Superior temporal gyrus (tissue), 1 donor: ENCODE measurements around the gene CELA2B.
"Not testable (repeated sequence)": the region's sequence is repeated elsewhere in the genome, so short reads cannot be mapped to it uniquely, and the experiment has no call there.

Experiments used
- DNase-seq: peaks from one replicate; pipeline ENCODE4 v3.0.0-alpha.2; 2016; ENCODE audit errors: extremely low spot score

CELA2B gene

DNA sequence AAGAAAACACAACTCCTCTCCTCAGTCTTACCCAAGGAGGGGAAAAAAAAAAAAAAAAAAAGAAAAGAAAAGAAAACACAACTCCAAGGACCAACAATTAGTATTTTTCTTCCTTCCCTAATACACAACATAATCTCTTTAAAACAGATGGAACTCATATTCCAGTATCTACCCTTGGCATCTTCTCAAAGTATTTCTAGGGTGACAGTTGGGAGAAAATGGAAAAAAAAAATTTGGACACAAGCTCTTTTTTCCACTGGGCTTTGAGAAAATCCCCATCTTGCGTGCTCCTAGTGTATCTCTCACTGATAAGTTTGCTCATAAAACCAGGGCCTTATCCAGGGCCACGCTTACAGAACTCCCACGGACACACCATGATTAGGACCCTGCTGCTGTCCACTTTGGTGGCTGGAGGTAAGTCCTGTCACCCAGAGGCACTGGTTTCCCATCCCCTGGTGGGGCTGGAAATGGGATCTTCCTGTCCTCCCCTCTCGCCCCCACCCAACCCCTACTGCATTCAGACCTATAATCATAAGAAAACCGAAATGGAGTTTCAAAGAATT is at the start of gene CELA2B:
Gene CELA2B, plus strand, starts transcription at position 353 of the 563 bp plus-strand sequence. Its CDS starts 22 bp downstream, at position 375.
- no peak for DNase-seq

DNA sequence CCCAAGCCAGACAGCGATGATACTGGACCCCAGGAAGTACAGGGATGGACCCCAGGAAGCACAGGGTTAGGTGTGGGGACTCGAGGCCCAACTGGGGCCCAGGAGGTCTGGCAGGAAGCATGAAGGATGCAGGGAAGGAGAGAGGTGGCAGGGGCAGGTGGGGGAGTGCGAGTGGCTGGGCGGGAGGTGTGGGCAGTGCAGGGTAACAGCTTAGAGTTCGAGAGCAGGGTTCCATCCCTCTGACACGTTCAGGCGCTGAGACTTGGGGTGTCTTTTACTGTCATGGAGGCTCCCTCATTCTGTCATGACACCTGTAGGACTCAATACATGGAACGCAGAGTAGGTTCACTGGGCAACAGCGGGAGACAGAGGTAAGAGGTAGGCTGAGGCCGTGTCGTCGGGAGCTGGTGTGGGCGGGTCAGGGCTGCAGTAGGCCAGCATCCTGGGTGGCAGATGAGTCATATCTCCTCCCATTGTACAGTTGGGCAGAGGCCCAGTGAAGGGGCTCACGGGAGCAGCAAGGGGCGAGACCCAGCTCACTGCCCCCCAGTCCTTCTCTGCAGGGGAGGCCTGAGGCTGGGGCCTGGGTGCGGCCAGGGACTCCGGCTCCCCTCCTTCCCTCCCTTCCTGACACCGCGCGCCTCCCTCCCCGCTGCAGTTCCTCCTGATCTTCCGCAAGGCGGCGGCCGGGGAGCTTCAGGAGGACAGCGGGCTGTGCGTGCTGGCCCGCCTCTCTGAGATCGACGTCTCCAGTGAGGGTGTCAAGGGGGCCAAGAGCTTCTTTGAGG is 49.2 kb upstream of the CELA2B start:
- no peak for DNase-seq

DNA sequence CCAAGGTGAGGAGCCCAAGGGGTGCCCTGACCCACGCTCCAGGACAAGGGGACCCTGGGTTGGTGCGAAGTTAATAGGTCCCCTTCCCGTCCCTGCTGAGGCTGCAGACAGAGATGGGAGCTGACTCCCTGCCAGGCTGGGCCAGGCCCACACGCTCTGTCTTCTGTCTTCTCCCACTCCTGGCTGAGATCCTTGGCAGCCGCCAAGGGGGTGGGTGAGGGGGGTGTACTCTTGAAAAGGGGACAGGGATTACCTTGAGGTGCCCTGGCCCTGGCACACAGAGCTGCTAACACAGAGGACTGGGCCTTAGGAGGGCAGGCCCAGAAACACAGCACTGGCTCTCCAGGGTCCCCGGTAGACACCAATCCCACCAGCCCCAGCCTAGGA is 48.6 kb upstream of the CELA2B start:
- no peak for DNase-seq

DNA sequence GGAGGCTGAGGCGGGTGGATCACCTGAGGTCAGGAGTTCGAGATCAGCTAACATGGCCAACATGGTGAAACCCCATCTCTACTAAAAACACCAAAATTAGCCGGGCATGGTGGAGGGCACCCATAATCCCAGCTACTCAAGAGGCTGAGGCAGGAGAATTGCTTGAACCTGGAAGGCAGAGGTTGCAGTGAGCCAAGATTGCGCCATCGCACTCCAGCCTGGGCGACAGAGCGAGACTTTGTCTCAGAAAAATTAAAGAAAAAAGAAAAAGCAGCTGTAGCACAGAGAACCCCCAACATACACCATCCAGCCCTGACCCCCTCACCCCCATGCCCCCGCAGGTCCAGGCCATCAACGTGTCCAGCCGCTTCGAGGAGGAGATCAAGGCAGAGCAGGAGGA is 47.7 kb upstream of the CELA2B start:
- DNase-seq = not testable (repeated sequence)

DNA sequence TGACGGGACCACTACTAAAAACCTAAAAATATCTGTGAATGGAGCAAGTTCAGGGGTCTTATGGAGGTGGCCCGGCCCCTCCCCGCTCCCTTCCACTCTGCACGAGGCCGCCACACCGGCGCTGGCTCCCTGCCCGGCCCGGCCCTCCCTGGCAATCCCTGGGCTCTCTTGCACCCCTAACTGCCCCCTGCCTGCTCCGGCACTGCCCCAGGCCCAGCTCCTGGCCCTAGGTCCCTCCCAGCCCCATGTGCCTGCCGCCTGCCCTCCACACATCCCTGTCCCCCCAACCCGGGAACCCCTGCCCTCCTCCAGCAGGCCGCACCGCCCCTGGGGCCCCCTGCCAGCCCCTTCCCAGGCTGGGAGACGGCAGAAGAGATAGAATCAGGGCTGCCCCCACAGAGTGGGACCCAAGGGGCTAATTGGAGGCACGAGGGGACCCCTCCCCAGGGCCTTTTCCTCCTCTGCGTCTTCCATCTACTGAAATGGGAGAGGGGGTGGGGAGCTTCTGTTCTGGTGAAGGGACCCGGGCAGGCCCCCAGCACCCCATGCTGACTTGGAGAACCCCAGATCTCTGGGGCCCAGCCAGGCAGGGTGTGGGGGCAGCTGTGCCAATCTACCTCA is 47.0 kb upstream of the CELA2B start:
- no peak for DNase-seq

DNA sequence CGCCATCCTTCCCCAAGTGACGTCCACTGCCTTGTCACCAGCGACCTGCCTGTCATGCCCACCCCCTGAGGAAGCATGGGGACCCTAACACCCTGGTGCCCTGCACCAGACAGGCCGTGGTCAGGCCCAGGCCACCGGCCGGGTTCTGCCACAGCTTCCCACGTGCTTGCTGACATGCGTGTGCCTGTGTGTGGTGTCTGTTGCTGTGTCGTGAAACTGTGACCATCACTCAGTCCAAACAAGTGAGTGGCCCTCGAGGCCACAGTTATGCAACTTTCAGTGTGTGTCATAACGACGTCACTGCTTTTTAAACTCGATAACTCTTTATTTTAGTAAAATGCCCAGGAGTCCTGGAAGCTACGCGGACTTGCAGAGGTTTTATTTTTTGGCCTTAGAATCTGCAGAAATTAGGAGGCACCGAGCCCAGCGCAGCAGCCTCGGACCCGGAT is 46.2 kb upstream of the CELA2B start:
- no peak for DNase-seq

DNA sequence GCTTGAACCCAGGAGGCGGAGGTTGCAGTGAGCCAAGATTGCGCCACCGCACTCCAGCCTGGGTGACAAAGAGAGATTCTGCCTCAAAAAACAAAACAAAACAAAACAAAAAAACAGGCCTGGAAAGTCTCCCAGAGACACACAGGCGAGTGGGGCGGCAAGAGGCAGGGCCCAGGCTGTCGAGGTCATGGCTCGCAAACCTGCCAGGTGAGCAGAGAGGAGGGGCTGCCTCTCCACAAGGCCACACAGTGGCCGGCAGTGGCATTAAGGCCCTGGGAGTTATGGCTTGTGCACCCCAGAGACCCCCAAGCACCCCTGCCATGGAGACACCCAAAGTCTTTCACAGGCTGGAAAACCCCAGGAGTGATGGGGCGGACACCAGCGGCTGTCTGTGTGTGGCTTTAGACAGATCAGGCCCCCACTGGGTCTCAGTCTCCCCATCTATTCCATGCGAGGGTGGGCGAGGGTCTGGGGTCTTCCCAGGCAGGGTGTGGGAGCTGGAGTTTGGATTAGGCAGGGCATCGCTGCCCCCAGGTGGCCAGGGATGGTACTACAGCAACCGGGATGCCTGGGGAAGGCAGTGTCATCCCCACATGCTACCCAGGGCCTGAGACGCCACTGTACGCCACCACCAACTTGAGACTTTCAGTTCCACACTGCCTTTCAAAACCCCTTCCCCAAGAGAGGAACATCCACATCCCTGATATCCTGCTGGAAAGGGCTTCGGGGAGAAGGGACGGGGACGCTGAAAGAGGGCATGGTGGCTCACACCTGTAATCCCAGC is 44.9 kb upstream of the CELA2B start:
- peak; percentile 85 for DNase-seq

DNA sequence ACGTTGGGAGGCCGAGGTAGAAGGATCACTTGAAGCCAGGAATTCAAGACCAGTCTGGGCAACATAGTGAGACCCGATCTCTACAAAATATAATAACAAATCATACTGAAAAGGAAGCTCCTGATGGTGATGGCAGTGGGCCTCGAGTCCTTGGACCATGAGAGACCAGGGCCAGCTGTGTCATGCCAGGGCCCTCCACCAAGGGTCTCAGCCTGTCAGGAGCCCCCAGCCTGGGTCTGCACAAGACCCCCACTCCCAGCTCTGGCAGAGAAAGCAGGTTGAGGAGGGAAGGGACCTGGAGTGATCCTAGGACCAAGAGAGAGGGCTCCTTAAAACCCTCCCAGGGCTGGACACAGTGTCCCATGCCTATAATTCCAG is 44.3 kb upstream of the CELA2B start:
- no peak for DNase-seq

DNA sequence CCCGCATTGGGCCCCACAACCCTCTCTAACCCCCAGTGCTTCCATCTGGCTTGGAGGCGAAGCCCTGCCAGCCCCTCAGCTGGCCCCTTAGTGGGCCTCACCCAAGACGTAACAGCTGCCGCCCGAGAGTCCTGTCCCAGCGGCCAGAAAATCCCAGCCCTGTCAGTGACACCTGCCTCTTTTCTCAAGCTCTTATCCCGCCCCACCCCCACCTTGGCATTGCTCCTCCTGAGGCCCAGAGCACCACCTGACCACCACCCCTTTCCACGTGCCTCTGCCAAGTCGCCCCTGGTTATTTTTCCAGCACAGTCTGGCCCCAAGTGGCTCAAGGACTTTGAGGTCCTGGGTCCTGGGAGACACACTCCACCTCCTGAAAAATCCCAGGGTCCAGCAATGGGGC is 43.6 kb upstream of the CELA2B start:
- DNase-seq = no peak

DNA sequence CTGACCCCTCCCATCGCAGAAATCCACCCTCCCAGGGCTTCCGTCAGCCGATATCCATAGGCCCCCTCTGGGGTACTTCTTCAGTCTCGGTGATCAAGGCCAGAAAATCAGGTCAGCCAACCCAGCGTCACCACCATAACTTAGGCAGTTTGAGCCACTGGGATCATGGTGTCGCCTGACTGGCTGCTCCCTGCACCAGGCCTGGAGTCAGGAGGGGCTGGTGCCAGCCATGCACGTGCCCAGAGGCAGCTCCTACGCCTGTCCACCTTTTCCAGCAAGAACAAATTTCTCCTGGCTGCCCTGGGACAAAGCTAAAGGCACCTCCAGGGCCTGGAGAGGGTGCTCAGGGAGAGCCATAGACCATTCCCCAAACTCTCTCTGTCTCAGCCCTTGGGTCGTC is 42.4 kb upstream of the CELA2B start:
- no peak for DNase-seq

DNA sequence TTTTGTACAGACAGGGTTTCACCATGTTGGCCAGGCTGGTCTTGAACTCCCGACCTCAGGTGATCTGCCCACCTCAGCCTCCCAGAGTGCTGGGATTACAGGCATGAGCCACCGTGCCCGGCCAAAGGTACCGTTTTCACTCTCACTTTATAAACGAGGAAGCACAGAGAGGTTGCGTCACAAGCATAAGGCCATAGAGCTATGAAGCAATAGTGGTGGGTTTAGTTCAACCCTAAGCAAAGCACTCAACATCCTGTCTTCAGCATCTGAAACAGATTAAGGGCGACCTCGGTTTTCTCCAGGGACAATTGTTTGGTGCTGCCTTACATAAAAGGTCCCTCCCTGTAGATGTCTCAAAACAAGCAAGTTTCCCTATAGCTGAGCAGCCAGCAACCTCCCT is 41.2 kb upstream of the CELA2B start:
- DNase-seq = not testable (repeated sequence)

DNA sequence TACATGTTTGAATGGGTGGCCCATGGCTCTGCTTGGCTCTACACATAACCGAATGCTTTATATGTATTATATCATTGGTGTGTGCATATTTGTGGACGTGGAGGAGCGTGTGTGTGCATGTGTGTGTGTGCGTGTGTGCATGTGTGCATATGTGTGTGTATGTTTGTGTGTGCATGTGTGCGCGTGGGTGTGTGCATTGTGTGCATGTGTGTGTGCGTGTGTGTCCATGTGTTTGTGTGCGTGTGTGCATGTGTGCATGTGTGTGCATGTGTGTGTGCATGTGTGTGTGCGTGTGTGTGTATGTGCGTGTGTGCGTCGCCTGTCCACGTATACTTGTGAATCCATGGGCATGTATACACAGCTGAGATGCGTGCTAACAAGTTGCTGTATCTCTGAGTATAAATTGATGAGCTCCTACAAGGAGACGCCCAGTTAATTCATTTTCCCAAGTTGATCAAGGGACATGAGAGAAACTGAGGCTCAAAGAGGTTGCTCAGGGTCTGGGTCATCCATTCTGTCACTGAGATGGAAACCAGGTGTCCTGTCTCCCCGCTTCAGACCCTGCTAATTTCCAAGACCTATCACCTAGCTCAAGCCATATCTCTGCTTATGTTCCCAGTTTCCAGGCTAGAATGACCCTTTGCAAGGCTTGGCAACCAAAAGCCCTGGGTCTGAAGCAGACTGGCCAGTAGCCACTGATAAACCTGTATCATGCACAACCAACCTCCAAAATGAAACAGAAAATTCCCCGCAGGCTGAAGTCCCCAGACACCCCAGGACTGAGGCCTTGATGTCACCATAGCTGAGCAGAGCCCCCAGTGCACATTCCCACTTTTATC is 40.4 kb upstream of the CELA2B start:
- DNase-seq = no peak

DNA sequence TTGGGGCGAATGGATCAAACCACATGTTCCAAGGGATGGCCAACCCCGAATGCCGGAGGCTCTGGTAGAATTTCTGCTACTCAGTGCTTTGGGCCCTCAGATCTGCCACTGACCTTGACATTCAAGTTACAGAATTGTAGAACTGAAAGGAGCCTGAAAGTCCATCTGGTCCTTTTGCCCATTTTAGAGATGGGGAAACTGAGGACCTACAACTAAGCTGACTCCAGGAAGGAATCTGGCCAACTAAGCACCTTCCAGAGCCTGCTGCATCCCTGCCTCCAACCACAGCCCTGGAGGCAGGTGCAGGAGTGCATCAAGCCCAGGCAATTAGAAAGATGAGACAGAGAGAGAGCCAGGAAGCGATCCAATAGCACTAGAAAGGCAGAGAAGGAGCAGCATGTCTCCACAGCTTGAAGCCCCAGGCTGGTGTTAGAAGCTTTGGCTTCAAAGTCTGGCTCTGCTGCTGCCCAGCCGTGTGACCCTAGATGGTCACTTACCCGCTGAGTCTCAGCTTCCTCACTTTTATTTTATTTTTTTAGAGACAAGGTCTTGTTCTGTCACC is 38.9 kb upstream of the CELA2B start:
- no peak for DNase-seq

DNA sequence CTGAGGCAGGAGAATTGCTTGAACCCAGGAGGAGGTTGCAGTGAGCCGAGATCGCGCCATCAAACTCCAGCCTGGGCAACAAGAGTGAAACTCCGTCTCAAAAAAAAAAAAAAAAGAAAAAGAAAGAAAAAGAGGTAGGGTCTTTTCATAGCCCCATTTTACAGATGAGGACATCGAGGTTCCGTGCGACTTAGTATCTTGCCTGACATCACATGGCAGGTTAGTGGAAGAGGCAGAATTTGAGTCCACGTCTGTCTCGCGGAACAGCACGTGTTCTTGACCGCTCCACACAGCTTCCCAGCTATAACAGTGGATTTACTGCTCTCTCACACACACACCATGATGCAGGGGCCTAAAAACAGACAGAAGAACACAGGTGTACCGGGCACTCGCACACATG is 36.6 kb upstream of the CELA2B start:
- DNase-seq = no peak

DNA sequence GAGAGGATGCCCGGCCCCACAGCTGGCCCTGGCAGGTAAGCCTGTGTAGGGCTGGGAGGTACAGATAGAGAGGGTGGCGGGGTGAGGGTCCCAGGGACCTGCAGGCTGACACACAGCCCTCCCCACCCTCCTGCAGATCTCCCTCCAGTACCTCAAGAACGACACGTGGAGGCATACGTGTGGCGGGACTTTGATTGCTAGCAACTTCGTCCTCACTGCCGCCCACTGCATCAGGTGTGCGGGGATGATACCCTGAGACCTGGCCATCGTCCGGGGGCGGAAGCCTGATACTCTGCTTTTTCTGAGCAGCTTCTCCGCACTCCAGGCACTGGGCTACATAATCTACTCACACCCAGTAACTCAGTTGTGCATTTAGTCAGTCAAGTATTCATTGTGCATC is 35.5 kb upstream of the CELA2B start:
- no peak for DNase-seq

DNA sequence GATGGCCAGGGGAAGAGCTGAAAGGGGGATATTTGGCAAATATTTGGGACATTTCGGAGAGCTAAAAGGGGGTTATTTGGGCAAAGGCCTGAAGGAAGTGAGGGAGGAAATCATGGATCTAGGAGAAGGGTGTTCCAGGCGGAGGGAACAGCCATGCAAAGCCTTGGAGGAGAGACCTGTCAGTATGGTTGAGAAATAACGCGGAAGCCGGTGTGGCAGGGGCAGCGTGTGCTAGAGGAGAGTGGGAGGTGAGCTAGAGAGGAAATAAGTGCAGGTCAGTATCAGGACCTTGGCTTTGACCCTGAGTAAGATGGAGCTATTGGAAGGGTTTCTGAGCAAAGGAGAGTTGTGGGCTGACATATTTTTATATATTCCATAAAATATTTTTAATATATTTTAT is 34.7 kb upstream of the CELA2B start:
- DNase-seq = no peak

DNA sequence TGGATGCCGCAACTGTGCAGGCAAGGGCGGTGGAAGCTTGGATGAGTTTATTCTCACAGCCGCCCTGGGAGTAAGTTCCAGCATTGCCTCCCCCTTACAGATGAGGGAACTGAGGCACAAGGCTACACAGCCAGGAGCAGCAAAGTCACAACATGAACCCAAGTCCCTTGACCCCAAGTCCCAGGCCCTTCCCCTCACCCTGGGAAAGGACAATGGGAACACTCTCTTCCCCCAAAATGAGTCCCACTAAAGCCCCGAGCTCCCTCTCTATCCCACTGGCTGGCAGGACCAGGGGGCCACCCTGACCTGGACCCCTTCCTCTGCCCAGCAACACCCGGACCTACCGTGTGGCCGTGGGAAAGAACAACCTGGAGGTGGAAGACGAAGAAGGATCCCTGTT is 33.8 kb upstream of the CELA2B start:
- no peak for DNase-seq

DNA sequence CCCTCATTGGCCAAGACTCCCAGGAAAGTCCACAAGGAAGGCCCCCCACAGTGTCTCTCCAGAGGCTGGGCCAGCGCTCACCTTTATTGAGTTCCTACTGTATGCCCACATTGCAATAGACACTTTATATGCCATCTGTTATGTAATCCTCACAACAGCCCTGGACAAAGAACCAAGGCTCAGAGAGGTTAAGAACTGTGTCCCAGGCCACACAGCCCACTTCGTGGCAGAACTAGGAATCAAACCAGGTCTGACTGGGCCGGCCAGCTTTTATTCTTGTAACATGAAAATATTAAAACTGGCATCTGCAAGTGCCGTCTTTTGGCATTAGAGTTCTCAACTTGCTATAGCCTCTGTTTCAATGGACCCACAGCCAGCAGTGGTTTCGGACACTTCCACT is 33.1 kb upstream of the CELA2B start:
- DNase-seq = no peak

DNA sequence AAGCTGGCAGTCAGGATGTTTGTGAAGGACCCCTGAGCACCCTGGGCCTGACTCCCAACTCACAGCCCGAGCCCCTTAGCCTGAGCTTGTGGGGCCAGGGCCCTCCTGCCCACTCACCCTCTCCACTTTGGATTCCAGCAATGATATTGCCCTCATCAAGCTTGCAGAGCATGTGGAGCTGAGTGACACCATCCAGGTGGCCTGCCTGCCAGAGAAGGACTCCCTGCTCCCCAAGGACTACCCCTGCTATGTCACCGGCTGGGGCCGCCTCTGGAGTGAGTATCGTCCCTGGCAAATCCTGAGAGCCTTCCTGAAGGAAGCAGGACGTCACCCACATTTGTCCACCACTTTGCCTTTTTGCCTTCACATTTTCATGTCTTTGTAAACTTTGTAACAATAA is 32.6 kb upstream of the CELA2B start:
- DNase-seq = no peak

DNA sequence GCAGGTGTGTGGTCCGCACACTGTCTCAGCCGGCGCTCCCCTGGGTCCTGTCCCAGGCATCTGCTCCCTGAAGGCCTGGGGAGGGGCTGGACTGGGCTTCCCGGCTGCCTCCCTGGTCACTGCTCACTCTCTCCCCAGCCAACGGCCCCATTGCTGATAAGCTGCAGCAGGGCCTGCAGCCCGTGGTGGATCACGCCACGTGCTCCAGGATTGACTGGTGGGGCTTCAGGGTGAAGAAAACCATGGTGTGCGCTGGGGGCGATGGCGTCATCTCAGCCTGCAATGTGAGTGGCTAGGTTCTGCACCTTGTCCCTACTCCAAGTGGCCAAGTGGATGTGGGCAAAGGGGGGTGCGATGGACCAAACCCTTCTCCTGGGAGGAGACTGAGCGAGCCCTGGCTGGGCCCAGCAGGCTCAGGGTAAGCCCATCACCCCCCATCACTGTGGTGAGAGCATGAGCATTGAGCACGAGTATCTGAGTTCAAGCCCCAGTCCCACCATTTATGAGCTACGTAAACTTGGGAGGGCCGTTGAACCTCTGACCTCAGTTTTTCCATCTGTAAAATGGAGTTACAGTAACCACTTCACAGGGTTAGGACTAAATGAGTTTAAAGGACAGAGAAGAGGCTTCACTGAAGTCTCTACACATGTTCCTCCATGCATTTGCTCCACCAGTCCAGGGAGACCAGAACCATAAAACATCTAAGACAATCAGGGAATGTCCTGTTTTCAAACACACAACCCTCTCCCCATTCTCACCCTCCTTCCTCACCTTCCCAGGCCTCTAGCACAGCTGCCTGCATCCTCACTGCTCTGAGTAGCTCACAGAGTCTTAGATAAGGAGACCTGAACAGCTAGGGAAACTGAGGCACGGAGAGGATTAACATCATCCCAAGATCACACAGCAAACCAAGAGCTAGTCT is 31.2 kb upstream of the CELA2B start:
- no peak for DNase-seq
